Loucy (cell line): Measurements from ENCODE around the gene MPHOSPH8.

Experiments used
- EZH2phosphoT487 ChIP-seq: fragments of 200-600 bp; IDR thresholded peaks from 2 replicates; pipeline ENCODE4 v1.6.1; 2018; ENCODE audit warnings: antibody characterized with exemption, mild to moderate bottlenecking, moderate library complexity, borderline replicate concordance
- TF ChIP-seq, protein P1 (sequence below): fragments of 200-600 bp; sonication (generic); conservative IDR thresholded peaks from 2 replicates; pipeline ENCODE4 v1.5.1; 2014; ENCODE audit warnings: mild to moderate bottlenecking, antibody characterized with exemption, low read length

DNA sequence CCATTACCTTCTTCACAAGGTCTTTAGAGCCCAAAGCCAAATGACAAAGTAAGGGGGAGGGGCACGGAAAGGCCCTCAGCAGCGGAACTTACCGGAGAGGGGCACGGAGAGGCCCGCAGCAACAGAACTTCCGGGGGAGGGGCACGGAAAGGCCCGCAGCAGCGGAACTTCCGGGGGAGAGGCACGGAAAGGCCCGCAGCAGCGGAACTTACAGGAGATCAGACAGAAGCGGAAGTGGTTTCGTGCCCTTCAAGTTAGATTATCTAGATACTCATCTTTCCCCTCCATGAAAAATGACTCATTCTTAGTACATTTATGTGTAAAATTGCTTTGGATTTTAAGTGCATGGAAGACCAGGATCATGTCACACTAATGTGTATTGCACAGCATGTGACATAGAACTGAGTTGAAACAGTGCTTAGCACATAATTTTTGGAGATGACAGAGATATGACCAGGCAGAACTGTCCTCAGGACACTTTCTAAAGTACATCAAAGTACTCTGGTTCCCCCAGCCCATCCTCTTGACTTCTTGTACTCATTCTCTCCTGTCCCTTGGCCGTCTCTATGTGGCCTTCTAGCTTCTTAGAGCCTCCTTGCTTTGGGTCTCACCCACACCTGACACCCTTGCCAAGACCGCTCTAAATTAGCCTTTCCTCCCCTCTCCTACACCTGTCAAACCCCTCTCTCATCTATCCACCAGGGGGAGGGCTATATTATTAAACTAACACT, 46.4 kb upstream of the MPHOSPH8 start:
- TF ChIP-seq, protein P1, sequence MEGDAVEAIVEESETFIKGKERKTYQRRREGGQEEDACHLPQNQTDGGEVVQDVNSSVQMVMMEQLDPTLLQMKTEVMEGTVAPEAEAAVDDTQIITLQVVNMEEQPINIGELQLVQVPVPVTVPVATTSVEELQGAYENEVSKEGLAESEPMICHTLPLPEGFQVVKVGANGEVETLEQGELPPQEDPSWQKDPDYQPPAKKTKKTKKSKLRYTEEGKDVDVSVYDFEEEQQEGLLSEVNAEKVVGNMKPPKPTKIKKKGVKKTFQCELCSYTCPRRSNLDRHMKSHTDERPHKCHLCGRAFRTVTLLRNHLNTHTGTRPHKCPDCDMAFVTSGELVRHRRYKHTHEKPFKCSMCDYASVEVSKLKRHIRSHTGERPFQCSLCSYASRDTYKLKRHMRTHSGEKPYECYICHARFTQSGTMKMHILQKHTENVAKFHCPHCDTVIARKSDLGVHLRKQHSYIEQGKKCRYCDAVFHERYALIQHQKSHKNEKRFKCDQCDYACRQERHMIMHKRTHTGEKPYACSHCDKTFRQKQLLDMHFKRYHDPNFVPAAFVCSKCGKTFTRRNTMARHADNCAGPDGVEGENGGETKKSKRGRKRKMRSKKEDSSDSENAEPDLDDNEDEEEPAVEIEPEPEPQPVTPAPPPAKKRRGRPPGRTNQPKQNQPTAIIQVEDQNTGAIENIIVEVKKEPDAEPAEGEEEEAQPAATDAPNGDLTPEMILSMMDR = no peak
- TF ChIP-seq EZH2phosphoT487 = no peak
